GM21390 (cell line): ENCODE measurements around the gene GALNT10.

ENCODE experiments used
- ATAC-seq: cut with Tn5 transposase; IDR thresholded peaks from one replicate; pipeline ENCODE4 v1.9.1; 2021; ENCODE audit not compliant: unreplicated experiment

The GALNT10 gene

GRCh38 chr5:154317916-154318315 lies 127.4 kb downstream of the GALNT10 start:
- ATAC-seq, result no peak

- ATAC-seq, result peak; percentile 47
These were observed 128.2 kb downstream of the GALNT10 start for GRCh38 chr5:154318691-154319090.

- no peak for ATAC-seq
These were observed 129.2 kb downstream of the GALNT10 start for GRCh38 chr5:154319736-154320135.

GRCh38 chr5:154320224-154321089 lies 129.9 kb downstream of the GALNT10 start:
- no peak for ATAC-seq

GRCh38 chr5:154321546-154321945 lies 131.0 kb downstream of the GALNT10 start:
- ATAC-seq, result no peak

- no peak for ATAC-seq
These were observed 133.5 kb downstream of the GALNT10 start for GRCh38 chr5:154324033-154324432.

- no peak for ATAC-seq
These were observed 135.0 kb downstream of the GALNT10 start for GRCh38 chr5:154325566-154325965.

- ATAC-seq, result no peak
These were observed 138.5 kb downstream of the GALNT10 start for GRCh38 chr5:154329062-154329461.

GRCh38 chr5:154329519-154330040 lies 139.0 kb downstream of the GALNT10 start:
- ATAC-seq, result no peak

- ATAC-seq, result no peak
These were observed 139.6 kb downstream of the GALNT10 start for GRCh38 chr5:154330097-154330667.

- ATAC-seq, result no peak
These were observed 140.7 kb downstream of the GALNT10 start for GRCh38 chr5:154331232-154331631.

GRCh38 chr5:154331924-154332323 lies 141.4 kb downstream of the GALNT10 start:
- no peak for ATAC-seq

GRCh38 chr5:154332451-154332850 lies 141.9 kb downstream of the GALNT10 start:
- ATAC-seq, result no peak

- ATAC-seq, result no peak
These were observed 142.5 kb downstream of the GALNT10 start for GRCh38 chr5:154333016-154333415.

GRCh38 chr5:154334406-154335064 lies 144.0 kb downstream of the GALNT10 start:
- no peak for ATAC-seq

- no peak for ATAC-seq
These were observed 144.5 kb downstream of the GALNT10 start for GRCh38 chr5:154335065-154335448.

GRCh38 chr5:154341620-154342019 lies 151.1 kb downstream of the GALNT10 start:
- ATAC-seq, result no peak

GRCh38 chr5:154342211-154342610 lies 151.7 kb downstream of the GALNT10 start:
- no peak for ATAC-seq

GRCh38 chr5:154342963-154343362 lies 152.4 kb downstream of the GALNT10 start:
- ATAC-seq, result no peak

- no peak for ATAC-seq
These were observed 153.9 kb downstream of the GALNT10 start for GRCh38 chr5:154344461-154344860.

GRCh38 chr5:154345255-154345952 lies 154.9 kb downstream of the GALNT10 start:
- ATAC-seq, result peak; percentile 75
